ENCODE data around the gene LEF1. TPM values are rescaled to one million over a fixed set of nuclear protein-coding genes. Genes with fewer than 3 reads are reported as not detected.

Gene LEF1
- total RNA-seq, 2 donors from 2014 or later: 73.4 to 93.4 TPM

GRCh38 chr4:108149588-108150380 lies 18.9 kb downstream of the LEF1 start:
- Mint-ChIP-seq H3K4me3 (peak overlapping the region; percentile 63), H3K27me3 (no peaks in the 10 kb centered on the region), H3K27ac (no peak overlapping the region), H3K4me1 (peaks cover 40% of the 10 kb centered on the region), H3K9me3 (no peaks in the 10 kb centered on the region), H3K36me3 (ENCODE audit: low read depth) (peaks cover 68% of the 10 kb centered on the region)
- no peak for ATAC-seq (replicated peaks)

DNA sequence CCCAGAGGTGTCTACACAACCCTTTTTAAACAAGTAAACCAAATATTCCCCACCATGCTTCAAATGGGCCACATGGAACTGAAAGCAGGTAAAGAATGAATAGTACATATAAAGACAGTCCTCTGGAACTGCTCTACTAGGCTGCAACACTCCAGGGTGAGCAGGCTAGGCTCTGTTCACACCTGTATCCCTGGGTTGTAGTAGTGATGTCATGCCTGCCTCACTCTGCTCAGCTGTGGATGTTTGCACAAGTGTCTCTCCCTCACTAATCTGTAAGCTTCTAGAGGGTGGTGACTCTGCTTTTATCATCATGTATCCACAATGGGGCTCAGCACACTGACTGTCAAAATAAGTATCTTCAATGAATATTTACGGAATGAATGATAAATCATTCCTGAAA lies 20.4 kb downstream of the LEF1 start:
- Mint-ChIP-seq H3K27me3 (no peaks in the 10 kb centered on the region), H3K36me3 (ENCODE audit: low read depth) (peaks cover 81% of the 10 kb centered on the region), H3K27ac (peak overlapping the region; percentile 21), H3K4me3 (peak overlapping the region; percentile 76), H3K4me1 (peaks cover 52% of the 10 kb centered on the region), H3K9me3 (no peaks in the 10 kb centered on the region)
- peak; percentile 77 for ATAC-seq (replicated peaks)

DNA sequence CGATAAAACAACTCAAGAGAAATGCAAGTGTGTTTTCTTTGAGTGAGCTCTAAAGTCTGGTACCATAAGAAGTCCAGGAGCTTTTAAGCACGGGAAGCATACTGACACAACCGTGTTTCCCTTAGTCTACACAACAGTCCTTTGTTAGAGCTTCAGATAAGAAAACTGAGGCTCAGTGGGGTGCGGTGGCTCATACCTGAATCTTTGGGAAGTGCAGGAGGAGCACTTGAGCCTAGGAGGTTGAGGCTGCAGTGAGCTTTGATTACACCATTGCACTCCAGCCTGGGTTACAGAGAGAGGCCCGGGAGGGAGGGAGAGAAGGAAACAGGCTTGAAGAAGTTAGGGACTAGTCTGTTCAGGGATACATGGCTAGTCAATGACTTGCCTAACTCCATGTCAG lies 21.9 kb downstream of the LEF1 start:
- peaks cover 80% of the 10 kb centered on the region for H3K36me3 Mint-ChIP-seq (ENCODE audit: low read depth)
- peak overlapping the region; percentile 64 for H3K27ac Mint-ChIP-seq
- H3K4me3 Mint-ChIP-seq: peak overlapping the region; percentile 76
- peaks cover 46% of the 10 kb centered on the region for H3K4me1 Mint-ChIP-seq
- ATAC-seq (replicated peaks): no peak
- H3K27me3 Mint-ChIP-seq: no peaks in the 10 kb centered on the region
- H3K9me3 Mint-ChIP-seq: no peaks in the 10 kb centered on the region

GRCh38 chr4:108146336-108146735 lies 22.4 kb downstream of the LEF1 start:
- H3K4me3 Mint-ChIP-seq: peak overlapping the region; percentile 76
- peaks cover 80% of the 10 kb centered on the region for H3K36me3 Mint-ChIP-seq (ENCODE audit: low read depth)
- H3K9me3 Mint-ChIP-seq: no peaks in the 10 kb centered on the region
- peaks cover 46% of the 10 kb centered on the region for H3K4me1 Mint-ChIP-seq
- H3K27me3 Mint-ChIP-seq: no peaks in the 10 kb centered on the region
- H3K27ac Mint-ChIP-seq: peak overlapping the region; percentile 64
- ATAC-seq (replicated peaks): no peak

DNA sequence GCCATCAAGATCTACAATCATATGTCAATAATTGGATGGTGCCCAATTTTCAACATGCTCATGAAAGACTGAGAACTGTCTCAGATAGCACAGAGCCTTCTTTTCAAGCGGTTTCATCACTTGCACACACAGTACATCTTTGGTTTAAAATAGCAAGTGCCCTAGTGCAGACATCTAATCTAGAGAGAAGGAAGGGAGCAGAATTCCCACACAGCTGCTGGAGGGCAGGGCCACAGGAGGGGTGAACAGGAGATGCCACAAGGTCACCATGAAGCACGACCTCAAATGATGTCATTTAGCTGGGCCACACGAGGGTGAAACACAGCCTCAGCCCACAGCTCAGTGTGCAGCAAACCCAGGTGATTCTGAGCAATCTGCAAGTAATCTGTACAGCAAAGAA lies 24.3 kb downstream of the LEF1 start:
- Mint-ChIP-seq H3K9me3 (no peaks in the 10 kb centered on the region), H3K4me1 (peaks cover 52% of the 10 kb centered on the region), H3K4me3 (peak overlapping the region; percentile 76), H3K27ac (peak overlapping the region; percentile 72), H3K27me3 (no peaks in the 10 kb centered on the region), H3K36me3 (ENCODE audit: low read depth) (peaks cover 91% of the 10 kb centered on the region)
- peak; percentile 72 for ATAC-seq (replicated peaks)

DNA sequence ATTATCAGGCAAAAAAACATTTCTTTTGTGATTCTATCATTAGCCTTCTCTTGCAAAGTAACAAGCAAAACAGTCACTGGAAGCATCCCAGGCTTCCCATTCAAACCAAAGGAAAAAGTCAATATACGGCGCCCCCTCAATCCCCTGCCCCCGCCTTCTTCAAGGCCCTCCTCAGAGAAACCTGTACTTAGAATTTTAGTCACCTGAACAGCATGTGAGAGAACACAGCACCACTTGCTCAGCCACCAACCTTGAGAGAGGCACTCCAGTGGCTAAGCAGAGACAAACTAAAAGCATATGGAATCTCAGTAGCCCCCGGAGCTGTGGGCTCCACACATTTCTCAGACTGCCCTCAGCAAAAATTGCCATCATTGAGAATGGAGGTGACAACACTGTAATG lies 25.2 kb downstream of the LEF1 start:
- Mint-ChIP-seq H3K36me3 (ENCODE audit: low read depth) (peaks cover 90% of the 10 kb centered on the region), H3K4me3 (peak overlapping the region; percentile 76), H3K4me1 (peaks cover 57% of the 10 kb centered on the region), H3K27me3 (no peaks in the 10 kb centered on the region), H3K9me3 (no peaks in the 10 kb centered on the region), H3K27ac (peak overlapping the region; percentile 72)
- ATAC-seq (replicated peaks): no peak

- H3K36me3 Mint-ChIP-seq (ENCODE audit: low read depth): peaks cover 84% of the 10 kb centered on the region
- H3K27me3 Mint-ChIP-seq: no peaks in the 10 kb centered on the region
- H3K9me3 Mint-ChIP-seq: no peaks in the 10 kb centered on the region
- H3K27ac Mint-ChIP-seq: no peak overlapping the region
- ATAC-seq (replicated peaks): no peak
- H3K4me1 Mint-ChIP-seq: peaks cover 59% of the 10 kb centered on the region
- H3K4me3 Mint-ChIP-seq: peak overlapping the region; percentile 76
Observed at GRCh38 chr4:108142870-108143269, 25.9 kb downstream of the LEF1 start.

GRCh38 chr4:108141213-108141950 lies 27.4 kb downstream of the LEF1 start:
- Mint-ChIP-seq H3K4me3 (peak overlapping the region; percentile 76), H3K36me3 (ENCODE audit: low read depth) (peaks cover 69% of the 10 kb centered on the region), H3K27ac (peak overlapping the region; percentile 94), H3K27me3 (no peaks in the 10 kb centered on the region), H3K4me1 (peaks cover 59% of the 10 kb centered on the region), H3K9me3 (no peaks in the 10 kb centered on the region)
- ATAC-seq (replicated peaks): peak; percentile 46

- ATAC-seq (replicated peaks): no peak
- Mint-ChIP-seq H3K27ac (peak overlapping the region; percentile 94), H3K4me1 (peaks cover 58% of the 10 kb centered on the region), H3K27me3 (no peaks in the 10 kb centered on the region), H3K4me3 (peak overlapping the region; percentile 76), H3K9me3 (no peaks in the 10 kb centered on the region), H3K36me3 (ENCODE audit: low read depth) (peaks cover 64% of the 10 kb centered on the region)
Observed at GRCh38 chr4:108140328-108140727, 28.4 kb downstream of the LEF1 start.

GRCh38 chr4:108139089-108139488 lies 29.6 kb downstream of the LEF1 start:
- H3K4me3 Mint-ChIP-seq: peak overlapping the region; percentile 76
- H3K4me1 Mint-ChIP-seq: peaks cover 60% of the 10 kb centered on the region
- no peaks in the 10 kb centered on the region for H3K9me3 Mint-ChIP-seq
- ATAC-seq (replicated peaks): peak; percentile 78
- H3K27ac Mint-ChIP-seq: peak overlapping the region; percentile 94
- H3K27me3 Mint-ChIP-seq: no peaks in the 10 kb centered on the region
- H3K36me3 Mint-ChIP-seq (ENCODE audit: low read depth): peaks cover 58% of the 10 kb centered on the region

GRCh38 chr4:108135549-108136209 lies 33.1 kb downstream of the LEF1 start:
- Mint-ChIP-seq H3K4me1 (peaks cover 49% of the 10 kb centered on the region), H3K9me3 (no peaks in the 10 kb centered on the region), H3K36me3 (ENCODE audit: low read depth) (peaks cover 41% of the 10 kb centered on the region), H3K27me3 (no peaks in the 10 kb centered on the region), H3K27ac (peak overlapping the region; percentile 76), H3K4me3 (peak overlapping the region; percentile 62)
- ATAC-seq (replicated peaks): peak; percentile 42

DNA sequence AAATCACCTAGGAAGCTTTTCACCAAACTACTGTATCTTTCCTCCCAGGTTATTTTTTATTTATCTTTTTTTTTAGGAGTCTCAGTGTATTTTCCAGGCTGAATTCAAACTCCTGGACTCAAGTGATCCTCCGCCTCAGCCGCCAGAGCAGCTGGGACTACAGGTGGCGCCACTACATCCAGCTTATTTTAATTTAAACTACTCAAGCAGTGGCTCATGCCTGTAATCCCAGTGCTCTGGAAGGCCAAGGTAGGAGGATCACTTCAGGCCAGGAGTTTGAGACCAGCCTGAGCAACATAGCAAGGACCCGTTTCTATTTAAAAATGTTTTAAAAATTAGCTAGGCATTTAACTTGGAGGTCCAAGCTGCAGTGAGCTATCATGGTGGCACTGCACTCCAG lies 37.8 kb downstream of the LEF1 start:
- H3K36me3 Mint-ChIP-seq (ENCODE audit: low read depth): peaks cover 60% of the 10 kb centered on the region
- no peaks in the 10 kb centered on the region for H3K27me3 Mint-ChIP-seq
- ATAC-seq (replicated peaks): no peak
- H3K27ac Mint-ChIP-seq: peak overlapping the region; percentile 48
- peaks cover 50% of the 10 kb centered on the region for H3K4me1 Mint-ChIP-seq
- no peak overlapping the region for H3K4me3 Mint-ChIP-seq
- H3K9me3 Mint-ChIP-seq: no peaks in the 10 kb centered on the region

DNA sequence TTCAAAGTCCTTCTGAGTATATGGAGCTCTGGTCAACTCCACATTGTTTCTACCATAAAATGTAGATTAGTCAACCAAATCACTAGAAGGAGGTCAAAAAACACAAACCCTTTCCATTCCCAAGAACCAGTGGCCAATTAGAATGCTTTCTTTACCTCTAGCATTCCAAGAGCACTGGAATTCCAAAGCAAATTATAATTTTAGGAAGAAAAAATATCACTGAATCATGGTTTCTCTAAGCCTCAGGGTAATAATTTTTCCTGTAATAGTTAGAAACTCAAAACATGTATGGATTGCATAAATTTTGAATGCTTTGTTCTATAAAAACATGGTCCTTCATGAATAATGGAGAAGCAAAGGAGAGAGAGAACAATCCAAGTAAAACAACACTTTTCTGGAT lies 39.5 kb downstream of the LEF1 start:
- ATAC-seq (replicated peaks): no peak
- Mint-ChIP-seq H3K36me3 (ENCODE audit: low read depth) (peaks cover 65% of the 10 kb centered on the region), H3K4me3 (peak overlapping the region; percentile 29), H3K27me3 (no peaks in the 10 kb centered on the region), H3K9me3 (no peaks in the 10 kb centered on the region), H3K4me1 (peaks cover 32% of the 10 kb centered on the region), H3K27ac (peak overlapping the region; percentile 20)

GRCh38 chr4:108126806-108127205 lies 41.9 kb downstream of the LEF1 start:
- ATAC-seq (replicated peaks): no peak
- peaks cover 53% of the 10 kb centered on the region for H3K36me3 Mint-ChIP-seq (ENCODE audit: low read depth)

More at GRCh38 chr4:108126806-108127205, 41.9 kb downstream of the LEF1 start:
- Mint-ChIP-seq H3K4me3 (peak overlapping the region; percentile 29), H3K27me3 (no peaks in the 10 kb centered on the region), H3K27ac (peak overlapping the region; percentile 20), H3K4me1 (peaks cover 25% of the 10 kb centered on the region), H3K9me3 (no peaks in the 10 kb centered on the region)

Data from activated T-helper 17 cell treated with anti-CD3 and anti-CD28 coated beads, Interleukin-2, amount 50 U/mL, for 72 hours (primary cell).